ENCODE measurements around the gene SDK1.

The SDK1 gene

GRCh38 chr7:4058158-4058557, 757.1 kb downstream of the SDK1 start:
- no peaks in the 10 kb centered on the region for H3K9me3 ChIP-seq (ENCODE audit: insufficient read depth, low read length, severe bottlenecking)
- no peaks in the 10 kb centered on the region for H3K4me1 ChIP-seq (ENCODE audit: insufficient read depth, low read length)
- H3K9ac ChIP-seq (ENCODE audit: low read depth, low read length): no peak overlapping the region
- DNase-seq (no peak), ATAC-seq (ENCODE audit: insufficient read depth, low read depth) (no peak)
- H3K79me2 ChIP-seq (ENCODE audit: insufficient read depth, low read length): no peaks in the 10 kb centered on the region
- no peaks in the 10 kb centered on the region for H4K20me1 ChIP-seq (ENCODE audit: insufficient read depth, low read length)
- H3K4me3 ChIP-seq (ENCODE audit: low read depth in 1 of 2, low read length in 2 of 2): no peak overlapping the region
- H2AFZ ChIP-seq (ENCODE audit: low read depth, low read length): no peak overlapping the region
- no peaks in the 10 kb centered on the region for H3K36me3 ChIP-seq (ENCODE audit: insufficient read depth, low read length)
- H3K27me3 ChIP-seq (ENCODE audit: insufficient read depth, low read length, poor library complexity): no peaks in the 10 kb centered on the region
- TF ChIP-seq CTCF (IDR thresholded peaks at IDR 0.05; ENCODE audit: borderline replicate concordance, extremely low read depth, low read length, poor library complexity, severe bottlenecking): no peak
- no peak for TF ChIP-seq EZH2 (IDR thresholded peaks at IDR 0.05; ENCODE audit: borderline replicate concordance, low read depth, low read length, severe bottlenecking)
- H3K4me2 ChIP-seq (ENCODE audit: insufficient read depth, low read length): no peak overlapping the region
- no peak overlapping the region for H3K27ac ChIP-seq (ENCODE audit: low read length)

GRCh38 chr7:4065190-4065589, 764.1 kb downstream of the SDK1 start:
- TF ChIP-seq EZH2 (IDR thresholded peaks at IDR 0.05; ENCODE audit: borderline replicate concordance, low read depth, low read length, severe bottlenecking): no peak
- TF ChIP-seq CTCF (IDR thresholded peaks at IDR 0.05; ENCODE audit: borderline replicate concordance, extremely low read depth, low read length, poor library complexity, severe bottlenecking): no peak
- no peak overlapping the region for H3K9ac ChIP-seq (ENCODE audit: low read depth, low read length)
- H3K36me3 ChIP-seq (ENCODE audit: insufficient read depth, low read length): no peaks in the 10 kb centered on the region
- no peaks in the 10 kb centered on the region for H3K4me1 ChIP-seq (ENCODE audit: insufficient read depth, low read length)
- H3K79me2 ChIP-seq (ENCODE audit: insufficient read depth, low read length): no peaks in the 10 kb centered on the region
- H4K20me1 ChIP-seq (ENCODE audit: insufficient read depth, low read length): no peaks in the 10 kb centered on the region
- no peak for ATAC-seq (ENCODE audit: insufficient read depth, low read depth)
- no peak overlapping the region for H3K4me3 ChIP-seq (ENCODE audit: low read depth in 1 of 2, low read length in 2 of 2)
- no peaks in the 10 kb centered on the region for H3K9me3 ChIP-seq (ENCODE audit: insufficient read depth, low read length, severe bottlenecking)
- no peak overlapping the region for H2AFZ ChIP-seq (ENCODE audit: low read depth, low read length)
- no peak for DNase-seq
- H3K4me2 ChIP-seq (ENCODE audit: insufficient read depth, low read length): no peak overlapping the region
- H3K27ac ChIP-seq (ENCODE audit: low read length): no peak overlapping the region
- H3K27me3 ChIP-seq (ENCODE audit: insufficient read depth, low read length, poor library complexity): peaks cover 3% of the 10 kb centered on the region

GRCh38 chr7:4066206-4066605, 765.2 kb downstream of the SDK1 start:
- Histone ChIP-seq H4K20me1 (ENCODE audit: insufficient read depth, low read length) (no peaks in the 10 kb centered on the region), H3K36me3 (ENCODE audit: insufficient read depth, low read length) (no peaks in the 10 kb centered on the region), H3K4me3 (ENCODE audit: low read depth in 1 of 2, low read length in 2 of 2) (no peak overlapping the region), H3K4me1 (ENCODE audit: insufficient read depth, low read length) (no peaks in the 10 kb centered on the region), H3K27me3 (ENCODE audit: insufficient read depth, low read length, poor library complexity) (peaks cover 3% of the 10 kb centered on the region), H2AFZ (ENCODE audit: low read depth, low read length) (no peak overlapping the region), H3K4me2 (ENCODE audit: insufficient read depth, low read length) (no peak overlapping the region), H3K79me2 (ENCODE audit: insufficient read depth, low read length) (no peaks in the 10 kb centered on the region), H3K9me3 (ENCODE audit: insufficient read depth, low read length, severe bottlenecking) (no peaks in the 10 kb centered on the region), H3K27ac (ENCODE audit: low read length) (no peak overlapping the region), H3K9ac (ENCODE audit: low read depth, low read length) (no peak overlapping the region)
- no peak for DNase-seq
- TF ChIP-seq EZH2 (IDR thresholded peaks at IDR 0.05; ENCODE audit: borderline replicate concordance, low read depth, low read length, severe bottlenecking) (no peak), CTCF (IDR thresholded peaks at IDR 0.05; ENCODE audit: borderline replicate concordance, extremely low read depth, low read length, poor library complexity, severe bottlenecking) (no peak)
- no peak for ATAC-seq (ENCODE audit: insufficient read depth, low read depth)
